GM21528 (cell line): ENCODE data around the gene CALCA.
"Not testable (repeated sequence)": the region's sequence is repeated elsewhere in the genome, so short reads cannot be mapped to it uniquely, and the experiment has no call there.

Experiments used
- ATAC-seq: cut with Tn5 transposase; IDR thresholded peaks from one replicate; pipeline ENCODE4 v1.9.1; 2021; ENCODE audit warnings: mild to moderate bottlenecking, moderate library complexity; ENCODE audit not compliant: unreplicated experiment, low FRiP score

CALCA gene, protein sequence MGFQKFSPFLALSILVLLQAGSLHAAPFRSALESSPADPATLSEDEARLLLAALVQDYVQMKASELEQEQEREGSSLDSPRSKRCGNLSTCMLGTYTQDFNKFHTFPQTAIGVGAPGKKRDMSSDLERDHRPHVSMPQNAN

DNA sequence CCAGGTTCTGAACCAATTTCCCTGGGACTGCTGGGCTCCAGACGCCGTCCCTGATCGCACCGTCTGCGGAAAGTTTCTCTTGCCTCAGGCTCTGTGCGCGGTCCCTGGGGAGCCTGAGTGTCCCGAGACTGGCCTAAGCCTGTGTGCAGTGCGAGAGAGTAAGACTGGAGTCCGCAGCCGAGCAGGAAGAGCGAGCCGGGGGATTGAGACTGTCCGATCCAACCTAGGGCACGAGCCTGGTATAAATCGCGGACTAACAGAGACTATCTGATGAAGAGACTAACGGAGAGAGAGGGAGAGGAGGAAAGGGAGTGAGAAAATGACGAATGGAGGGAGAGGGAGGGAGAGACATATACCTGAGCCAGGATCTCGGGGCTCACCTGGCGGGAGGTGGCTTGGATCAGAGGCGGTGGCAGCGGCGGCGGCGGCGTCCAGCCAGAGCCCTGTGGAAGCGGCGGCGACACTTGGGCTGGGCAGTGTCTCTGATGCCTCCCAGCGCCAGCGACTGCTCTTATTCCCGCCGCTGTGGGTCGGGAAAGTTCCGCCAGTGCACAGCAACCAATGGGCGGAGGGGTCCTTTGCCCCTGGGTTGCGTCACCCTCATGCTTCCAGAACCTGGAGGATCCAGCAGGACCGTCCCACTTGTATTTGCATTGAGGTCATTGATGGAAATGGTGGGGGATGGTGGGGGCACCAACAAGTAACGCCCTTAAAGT is at the start of gene CALCA:
Gene CALCA (minus strand): TSS at position 487 of the 716 bp plus-strand sequence. CDS start 1,159 bp downstream, outside the sequence.
- no peak for ATAC-seq

DNA sequence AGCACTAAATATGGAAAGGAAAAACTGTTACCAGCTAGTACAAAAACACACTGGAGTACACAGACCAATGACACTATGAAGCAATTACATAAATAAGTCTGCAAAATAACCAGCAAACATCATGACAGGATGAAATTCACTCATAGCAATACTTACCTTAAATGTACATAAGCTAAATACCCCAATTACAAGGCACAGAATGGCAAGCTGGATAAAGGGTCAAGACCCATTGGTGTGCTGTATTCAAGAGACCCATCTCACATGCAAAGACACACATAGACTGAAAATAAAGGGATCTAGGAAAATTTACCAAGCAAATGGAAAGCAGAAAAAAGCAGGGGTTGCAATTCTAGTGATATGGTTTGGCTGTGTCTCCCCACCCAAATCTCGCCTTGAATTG is 44.0 kb upstream of the CALCA start:
- no peak for ATAC-seq

DNA sequence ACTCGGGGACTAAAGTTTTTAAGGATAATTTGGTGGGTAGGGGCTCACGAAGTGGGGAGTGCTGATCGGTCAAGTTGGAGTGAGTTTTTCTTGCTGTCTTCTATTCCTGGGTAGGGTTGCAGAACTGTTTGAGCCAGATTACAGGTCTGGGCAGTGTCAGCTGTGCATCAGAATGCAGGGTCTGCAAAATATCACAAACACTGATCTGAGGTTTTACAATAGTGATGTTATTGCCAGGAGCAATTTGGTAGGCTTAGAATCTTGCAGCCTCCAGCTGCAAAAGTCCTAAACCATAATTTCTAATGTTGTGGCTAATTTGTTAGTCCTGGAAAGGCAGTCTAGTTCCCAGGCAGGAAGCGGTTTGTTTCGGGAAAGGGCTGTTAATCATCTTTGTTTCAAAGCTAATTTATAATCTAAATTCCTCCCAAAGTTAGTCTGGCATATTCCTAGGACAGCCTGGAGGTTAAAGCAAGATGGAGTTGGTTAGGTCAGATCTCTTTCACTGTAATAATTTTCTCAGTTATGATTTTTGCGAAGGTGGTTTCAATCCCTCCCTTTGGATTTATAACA is 39.7 kb upstream of the CALCA start:
- ATAC-seq, result no peak

DNA sequence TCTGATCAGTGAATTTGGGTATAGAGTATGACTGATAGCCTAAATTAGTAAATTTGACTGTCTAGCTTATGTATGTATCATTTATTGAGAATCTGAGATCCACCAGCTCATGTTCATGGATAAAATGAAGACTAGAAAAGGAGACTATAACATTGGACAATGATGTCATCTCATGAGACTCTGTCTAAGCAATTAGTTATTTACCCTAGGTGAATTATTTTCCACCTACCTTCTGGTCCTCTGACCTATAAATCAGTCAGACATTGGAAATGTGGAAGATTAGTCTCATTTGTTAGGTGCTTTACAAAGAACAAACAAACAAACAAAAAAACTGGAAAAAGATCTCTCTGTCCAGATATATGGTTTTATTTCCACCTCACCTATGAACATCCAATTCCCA is 38.7 kb upstream of the CALCA start:
- no peak for ATAC-seq

DNA sequence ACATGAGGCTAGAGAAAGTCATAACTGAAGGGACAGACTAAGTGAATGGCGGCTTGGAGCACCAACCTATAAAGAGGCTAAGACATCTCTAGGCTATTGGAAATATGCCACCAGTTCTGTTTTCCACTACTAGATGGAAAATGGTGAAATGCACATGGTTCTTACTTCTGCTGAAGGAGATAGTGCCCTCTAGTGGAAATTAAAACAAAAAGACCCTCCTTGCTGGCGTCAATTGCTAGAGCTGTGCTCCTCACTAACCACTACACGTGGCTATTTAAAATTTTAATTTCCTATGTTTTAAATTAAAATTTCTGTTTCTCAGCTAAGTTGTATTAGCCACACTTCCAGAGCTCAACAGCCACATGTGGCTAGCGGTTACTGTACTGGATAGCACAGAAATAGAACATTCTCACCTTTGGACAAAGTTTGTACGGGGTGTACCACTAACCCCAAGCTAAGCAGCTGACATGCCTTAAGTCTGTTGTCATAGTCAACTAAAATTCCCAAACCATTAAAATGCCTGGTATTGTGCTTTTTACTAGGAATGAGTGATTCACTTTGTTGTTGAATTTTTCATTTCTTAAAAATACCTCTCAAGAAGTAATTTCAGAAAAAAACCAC is 34.1 kb upstream of the CALCA start:
- ATAC-seq, result no peak

DNA sequence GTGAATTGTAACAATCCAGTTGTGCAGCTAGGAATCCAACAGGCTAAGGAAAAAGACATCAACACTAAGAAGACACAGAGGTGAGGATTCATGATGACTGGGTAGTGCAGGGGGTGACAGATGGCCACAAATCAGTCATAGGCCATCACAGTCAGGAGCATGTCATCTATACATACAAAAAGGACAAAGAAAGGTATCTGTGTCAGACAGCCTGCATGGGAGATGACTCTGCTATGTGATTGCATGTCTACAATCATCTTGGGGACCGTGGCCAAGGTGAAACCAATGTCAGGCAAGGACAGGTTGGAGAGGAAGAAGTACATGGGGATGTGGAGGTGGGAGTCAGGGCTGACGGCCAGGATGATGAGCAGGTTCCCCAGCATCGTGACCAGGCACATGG is 16.0 kb upstream of the CALCA start:
- ATAC-seq, result not testable (repeated sequence)

DNA sequence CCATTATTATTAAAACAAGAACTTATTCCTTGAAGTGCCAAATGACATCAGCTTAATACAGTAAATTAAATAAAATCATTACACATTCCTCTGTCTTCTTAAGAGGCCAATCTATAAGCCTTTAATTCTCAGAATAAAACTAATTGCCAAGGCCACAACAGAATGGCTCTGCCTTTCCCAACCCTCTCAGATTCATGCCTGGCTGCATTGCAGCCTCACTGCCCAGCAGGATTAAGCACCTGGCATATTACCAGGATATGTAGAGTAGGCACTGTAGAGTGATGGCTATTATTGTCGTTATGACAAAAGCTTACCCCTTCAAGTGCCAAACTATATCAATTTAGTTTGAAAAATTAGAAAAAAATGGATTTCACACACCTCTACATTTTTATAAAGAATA is 9.4 kb upstream of the CALCA start:
- ATAC-seq, result no peak

DNA sequence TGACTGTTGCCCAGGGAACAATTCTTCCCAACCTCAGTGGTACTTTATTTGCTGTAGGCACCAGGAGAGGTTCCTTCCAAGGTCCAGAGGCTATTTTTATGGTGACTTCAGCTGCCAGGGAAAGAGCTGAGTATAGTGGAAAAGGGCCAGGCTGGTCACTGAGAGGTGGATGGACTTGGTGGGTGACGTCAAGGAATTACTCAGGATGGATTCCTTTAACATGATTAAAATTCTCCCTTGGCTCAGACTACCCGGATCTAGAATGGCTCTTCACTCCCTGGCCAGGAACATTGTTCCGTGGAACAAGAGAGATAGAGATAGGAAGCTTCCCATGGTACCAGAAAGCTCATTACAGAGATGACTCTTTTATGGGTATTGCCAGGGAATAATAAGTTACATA is 8.7 kb upstream of the CALCA start:
- ATAC-seq, result no peak

DNA sequence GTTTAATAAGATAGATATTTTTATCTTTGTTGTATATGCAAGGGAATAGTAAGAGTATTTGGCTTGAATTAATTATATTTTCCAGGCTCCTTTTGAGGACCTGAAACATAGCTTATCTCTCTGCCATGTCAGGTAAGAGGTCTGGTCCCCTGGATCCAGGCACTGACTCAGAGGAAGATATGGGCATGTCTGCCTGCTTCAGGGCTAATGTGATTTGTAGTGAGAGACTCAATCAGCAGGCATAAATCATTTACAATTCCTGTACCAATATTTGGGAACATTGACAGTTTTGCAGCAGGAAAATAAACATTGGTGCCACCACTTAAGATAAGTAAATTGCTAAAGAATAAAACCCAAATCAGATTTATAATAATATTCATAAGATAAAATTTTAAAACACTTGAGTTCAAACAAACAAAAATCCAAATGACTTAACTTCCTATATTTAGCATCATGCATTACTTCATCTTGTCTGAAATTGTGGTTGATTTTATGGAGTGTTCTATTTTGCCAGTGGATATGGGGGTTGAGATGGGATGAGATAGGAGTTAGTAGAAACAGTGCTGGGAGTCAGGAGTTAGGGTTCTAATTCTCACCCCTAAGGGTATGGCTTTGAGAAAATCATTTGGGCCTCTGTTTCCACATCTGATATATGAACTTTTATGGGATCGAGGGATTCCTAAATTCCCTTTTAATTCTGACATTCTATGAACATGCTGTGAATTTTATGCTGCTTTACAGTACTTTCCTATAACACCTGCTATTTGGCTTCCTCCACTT is 5.1 kb upstream of the CALCA start:
- no peak for ATAC-seq

DNA sequence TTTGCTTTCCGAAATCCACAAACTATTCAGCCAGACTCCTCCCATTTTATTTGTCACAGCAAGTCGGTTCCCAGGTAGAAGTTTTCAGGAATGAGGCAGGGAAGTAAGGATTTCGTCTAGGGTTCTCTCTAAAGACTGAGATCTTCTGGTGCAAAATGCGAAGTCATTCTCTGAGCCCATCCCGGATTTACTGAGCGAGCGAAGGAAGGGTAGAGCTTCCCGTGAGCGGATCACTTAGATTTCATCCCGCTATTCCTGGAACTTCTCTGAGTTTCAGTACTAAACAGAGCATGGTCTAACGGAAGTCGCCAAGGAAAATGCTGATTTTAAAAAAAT is 3.1 kb upstream of the CALCA start:
- ATAC-seq, result no peak

DNA sequence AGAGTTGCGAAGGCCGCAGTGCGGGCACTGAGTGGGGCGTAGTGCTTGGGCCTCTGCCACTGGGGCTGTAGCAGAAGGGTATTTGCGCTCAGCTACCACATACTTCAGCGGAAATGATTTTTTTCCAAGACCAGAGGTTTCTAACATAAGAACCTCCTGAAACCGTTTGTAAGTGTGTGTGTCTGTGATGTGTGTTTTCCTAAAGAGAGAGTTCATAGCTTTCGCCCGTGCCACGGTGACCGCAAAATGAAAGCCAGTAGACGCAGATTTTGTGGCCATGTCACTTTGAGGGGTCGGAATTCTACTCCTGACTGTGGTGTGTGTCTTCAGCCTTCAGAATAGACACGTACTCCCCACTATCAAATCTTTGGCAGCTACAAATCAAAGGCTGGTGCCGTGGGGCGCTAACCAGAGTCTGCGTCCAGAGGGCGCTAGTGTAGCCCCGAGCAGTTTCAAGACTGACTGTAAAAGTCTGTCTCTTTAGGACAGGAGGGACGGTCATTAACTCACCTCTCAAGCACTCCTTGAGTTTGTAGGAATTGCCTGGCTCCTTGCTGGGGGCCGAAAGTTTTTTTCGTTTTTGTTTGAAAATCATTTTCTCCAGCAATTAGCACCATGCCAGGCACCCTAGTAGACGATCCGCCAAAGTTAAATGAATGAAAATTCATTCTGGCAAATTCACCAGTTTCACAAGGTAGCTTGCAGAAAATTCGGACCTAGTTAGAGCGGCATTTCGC is 2.5 kb upstream of the CALCA start:
- ATAC-seq, result peak; percentile 71

DNA sequence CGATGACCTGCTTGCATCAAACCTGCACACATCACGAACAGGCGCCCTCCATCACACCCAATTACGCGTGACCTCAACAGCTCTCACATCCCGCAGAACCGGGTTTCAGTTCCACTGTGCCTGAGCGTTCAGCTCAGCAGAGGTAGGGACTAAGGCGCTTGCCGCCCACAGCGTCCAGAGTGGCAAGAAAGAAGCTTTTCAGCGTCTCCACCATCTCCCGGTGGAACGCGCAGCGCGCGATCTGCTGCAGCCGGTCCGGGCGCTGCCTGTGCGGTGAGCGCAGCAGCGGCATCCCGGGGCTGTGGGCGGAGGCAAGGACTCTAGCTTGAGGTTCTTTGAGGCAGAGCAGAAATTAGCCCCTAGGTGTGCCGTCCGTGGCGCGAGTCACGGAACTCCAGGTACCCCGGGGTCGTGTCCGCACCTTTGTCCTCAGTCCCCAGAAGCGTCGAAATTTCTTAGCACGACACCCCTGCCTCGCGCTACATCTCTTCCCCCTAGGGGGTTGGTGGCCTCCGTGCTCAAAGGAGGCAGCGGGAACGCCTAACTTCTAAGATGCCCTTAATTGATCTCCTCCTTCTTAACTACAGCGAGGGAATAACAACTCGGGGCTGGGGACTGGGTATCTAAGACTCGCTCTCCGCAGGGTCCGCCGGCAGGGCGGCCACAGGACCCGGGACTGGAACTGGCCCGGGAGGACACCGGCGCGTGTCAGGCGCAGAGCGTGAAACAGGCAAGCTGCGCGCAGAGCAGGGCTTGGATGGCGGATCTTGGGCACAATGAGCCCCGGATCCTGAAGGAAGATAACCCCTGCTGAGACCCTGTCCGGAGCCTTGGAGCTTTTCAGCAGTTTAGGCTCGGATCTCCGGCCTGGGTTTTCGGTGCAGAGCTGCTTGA is 1.7 kb upstream of the CALCA start:
- ATAC-seq, result peak; percentile 56

DNA sequence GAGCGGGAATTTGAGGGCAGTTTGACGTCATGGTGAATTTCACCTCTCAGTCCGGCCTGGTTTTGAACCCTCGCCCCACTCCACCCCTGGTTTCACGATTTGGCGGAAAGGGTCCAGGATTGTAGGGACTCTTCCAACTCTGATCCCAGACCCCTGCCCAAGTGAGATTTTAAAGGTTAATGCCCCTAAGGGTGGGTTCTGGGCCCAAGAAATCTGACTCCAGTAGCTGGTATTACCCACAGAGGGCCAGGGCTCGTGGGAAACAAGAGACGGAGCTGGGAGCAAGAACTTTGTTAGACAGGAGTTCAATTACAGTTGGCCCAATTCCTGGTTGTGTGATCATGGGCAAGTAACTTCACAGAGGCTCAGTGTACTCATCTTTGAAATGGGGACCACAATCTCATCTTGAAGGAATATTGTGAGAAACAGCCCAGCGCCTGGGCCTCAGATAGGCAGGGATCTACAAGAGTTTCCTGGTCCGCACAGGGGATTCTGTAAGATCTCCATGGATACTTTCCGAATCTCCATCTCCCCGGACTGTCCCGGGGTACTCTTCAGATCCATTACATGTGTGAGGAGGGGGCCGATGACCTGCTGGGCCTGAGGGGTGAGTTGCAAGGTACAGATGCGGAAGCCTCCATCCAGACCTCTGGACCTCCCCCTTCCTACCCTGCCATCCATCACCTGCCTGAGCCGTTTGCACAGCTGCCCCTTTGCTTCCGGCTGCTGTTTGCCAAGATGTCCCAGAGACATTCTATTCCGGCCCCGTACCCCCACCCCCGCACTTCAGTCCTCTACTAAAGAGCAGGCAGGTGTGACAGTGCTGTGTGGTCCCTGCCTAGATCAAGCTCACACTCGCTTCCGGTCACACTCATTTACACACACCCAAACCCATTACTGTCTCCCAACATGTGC is 687 bp upstream of the CALCA start:
- ATAC-seq, result no peak

DNA sequence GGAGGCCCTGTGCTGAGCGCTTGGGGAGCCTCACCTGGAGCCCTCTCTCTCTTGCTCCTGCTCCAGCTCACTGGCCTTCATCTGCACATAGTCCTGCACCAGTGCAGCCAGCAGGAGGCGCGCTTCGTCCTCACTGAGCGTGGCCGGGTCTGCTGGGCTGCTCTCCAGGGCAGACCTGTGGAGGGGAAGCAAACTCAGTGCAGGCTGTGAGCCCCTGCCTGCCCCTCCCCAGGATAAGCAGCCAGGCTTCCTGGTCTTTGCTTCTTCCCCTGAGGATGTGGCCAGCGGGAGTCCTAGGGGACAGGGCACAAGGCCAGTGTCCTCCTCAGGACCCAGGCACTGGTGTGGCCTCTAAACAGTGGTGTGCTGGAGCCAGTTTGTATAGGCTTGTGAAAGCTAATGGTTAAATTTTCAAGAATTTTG is 2.2 kb downstream of the CALCA start:
- ATAC-seq, result peak; percentile 44

DNA sequence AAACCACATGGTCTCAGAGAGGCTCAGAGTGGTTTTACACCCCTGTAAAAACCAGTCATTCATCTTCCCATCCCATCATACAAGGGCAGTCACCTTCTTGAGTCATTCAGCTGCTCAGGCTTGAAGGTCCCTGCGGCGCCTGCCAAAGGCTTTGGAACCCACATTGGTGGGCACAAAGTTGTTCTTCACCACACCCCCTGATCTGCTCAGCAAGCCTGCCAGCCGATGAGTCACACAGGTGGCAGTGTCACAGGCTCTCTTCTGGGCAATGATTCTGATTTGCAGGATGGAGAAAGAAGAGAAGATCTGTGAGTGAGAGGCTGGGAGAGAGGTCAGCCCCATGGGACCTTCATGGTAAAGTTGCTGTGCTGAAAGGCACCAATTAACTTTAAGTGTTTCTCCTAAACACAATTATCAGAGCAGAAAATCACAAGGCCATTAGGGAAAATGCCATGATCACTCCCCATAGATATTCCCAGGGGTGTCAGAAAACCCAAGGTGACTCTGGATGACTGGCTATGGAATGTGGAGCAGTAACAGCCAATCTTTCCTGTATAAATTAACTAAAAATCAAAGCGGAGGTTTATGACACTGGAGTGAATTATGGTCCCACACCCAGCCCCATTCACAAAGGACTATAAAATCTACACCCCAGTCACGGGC is 4.4 kb downstream of the CALCA start:
- ATAC-seq, result no peak

DNA sequence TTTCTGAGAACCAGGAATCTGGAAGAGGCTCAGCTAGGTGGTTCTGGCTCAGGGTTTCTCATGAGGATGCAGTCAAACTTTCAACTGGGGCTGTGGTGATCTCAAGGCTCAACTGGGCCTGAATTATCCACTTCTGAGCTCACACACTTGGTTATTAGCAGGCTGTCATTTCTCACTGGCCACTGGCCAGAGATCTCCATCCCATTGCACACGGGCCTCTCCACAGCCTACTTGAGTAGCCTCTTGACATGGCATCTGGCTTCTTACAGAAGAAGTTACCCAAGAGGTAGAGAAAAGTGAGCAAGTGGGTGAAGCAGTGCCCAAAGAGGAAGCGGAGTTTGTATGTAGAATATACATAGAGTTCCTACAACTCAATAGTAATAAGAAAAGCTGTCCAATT is 16.0 kb downstream of the CALCA start:
- ATAC-seq, result no peak

DNA sequence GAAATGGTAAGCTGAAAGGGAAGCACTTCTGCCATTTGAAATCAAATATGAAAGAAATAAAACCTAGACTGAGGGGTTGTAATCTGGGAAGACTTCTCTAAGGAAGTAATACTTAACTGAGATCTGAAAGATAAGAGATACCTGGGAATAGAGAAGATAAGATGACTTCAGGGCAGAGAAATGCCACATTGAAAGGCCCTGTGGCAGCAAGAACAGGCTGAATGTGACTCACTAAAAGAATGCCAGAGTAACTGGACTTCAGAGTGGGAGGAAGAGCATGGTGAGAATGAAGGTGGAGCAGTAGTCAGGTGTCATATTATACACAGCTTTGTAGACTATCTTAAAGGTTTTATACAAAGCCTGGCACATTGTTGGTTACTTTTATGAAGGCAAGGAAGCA is 17.6 kb downstream of the CALCA start:
- no peak for ATAC-seq

DNA sequence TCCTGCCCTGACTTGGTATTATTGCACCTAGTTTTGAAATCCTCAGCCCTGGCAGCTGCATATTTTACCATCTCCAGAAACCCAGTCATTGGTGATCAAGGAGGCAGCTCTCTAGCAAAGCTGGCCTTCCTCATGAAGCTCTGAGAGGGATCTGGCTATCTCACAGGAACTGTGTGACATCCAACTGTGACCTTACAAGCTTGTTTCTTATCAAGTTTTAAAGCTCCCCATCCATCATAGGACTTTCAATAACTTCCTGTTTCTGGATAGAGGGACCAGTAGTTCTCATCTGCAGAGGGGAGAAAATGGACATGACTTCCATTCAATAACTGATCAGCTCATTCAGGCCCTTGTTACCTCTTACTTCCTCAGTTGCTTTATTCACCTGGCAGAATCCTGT is 18.2 kb downstream of the CALCA start:
- no peak for ATAC-seq
